Hepatic stellate cell (primary cell): ENCODE data around the gene NCR3LG1.

ENCODE experiments used
- DNase-seq: peaks from one replicate; pipeline ENCODE4 v3.0.0; 2011; ENCODE audit warnings: low spot score

NCR3LG1 gene

DNA sequence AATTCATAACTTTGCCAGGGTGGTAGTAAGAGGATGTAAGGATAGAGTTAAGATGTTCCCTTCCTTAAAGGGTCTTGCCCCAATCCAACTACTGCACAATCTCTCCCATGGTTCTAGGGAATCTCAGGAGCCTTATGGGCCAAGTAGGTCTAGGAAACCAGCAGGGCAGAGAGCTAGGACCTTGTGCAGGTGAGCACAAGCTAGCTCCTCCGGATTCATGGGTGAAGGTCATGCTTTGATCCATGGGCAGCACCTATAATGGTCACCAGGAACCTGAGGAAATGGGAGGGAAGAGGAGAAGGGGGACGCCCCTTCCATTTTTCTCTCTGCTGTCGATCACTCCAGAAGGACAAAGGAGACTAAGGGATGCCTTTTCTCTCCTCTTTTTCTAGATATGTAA lies 20.0 kb downstream of the NCR3LG1 start:
- no peak for DNase-seq

DNA sequence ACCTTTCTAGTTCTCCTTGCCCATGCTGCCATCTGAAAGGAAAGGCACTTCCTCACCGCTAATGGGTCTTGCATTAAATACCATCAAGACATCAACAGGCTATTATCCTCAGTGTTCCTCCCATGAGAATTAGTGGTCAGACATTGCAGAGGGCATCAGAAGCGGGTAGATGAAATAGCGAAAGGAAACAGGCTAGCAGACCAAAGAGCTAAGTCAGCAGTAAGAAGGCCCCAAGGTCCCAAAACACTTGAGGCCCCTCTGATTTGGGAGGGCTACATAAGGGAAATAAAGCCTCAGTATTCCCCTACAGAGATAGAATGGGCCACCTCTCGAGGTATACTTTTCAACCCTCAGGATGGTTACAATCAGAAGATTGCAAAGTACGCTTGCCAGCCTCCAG lies 23.9 kb downstream of the NCR3LG1 start:
- DNase-seq: no peak

DNA sequence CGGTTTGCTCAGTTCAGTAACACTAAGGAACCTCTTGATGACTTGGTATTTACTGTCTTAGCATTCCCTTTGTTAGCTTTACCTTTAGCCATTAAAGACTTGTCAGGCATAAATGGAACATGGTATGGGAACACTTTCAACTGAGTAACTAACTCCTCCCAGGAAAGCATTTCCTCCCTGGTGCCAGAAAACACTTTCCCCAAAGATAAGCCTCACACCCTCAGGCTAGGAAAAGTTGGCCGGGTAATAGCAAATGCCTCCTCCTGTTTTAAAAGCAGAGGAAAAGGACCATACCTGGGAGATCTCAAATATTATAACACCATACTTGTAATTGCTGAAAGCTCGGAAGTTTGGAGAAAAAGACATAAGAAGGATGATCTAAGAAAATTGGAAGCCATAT lies 24.9 kb downstream of the NCR3LG1 start:
- no peak for DNase-seq

DNA sequence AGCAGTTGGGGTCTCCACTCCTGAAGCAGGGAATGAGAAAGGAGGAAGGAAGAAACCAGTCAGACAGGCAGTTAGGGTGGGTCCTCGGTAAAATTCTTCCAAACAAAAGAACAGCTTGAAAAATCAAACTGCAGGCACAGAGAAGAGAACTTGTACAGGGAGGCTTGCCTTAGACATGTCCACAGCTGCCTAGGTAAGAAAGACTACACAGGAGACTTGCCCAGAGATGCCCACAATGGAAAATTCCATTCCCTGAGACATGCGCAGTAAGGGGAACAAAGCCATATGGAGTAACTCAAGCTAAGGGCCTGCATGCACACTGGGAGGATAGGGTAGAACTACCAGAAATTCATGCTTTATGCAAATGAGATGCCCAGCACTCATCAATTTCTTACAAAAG lies 27.1 kb downstream of the NCR3LG1 start:
- DNase-seq: no peak

DNA sequence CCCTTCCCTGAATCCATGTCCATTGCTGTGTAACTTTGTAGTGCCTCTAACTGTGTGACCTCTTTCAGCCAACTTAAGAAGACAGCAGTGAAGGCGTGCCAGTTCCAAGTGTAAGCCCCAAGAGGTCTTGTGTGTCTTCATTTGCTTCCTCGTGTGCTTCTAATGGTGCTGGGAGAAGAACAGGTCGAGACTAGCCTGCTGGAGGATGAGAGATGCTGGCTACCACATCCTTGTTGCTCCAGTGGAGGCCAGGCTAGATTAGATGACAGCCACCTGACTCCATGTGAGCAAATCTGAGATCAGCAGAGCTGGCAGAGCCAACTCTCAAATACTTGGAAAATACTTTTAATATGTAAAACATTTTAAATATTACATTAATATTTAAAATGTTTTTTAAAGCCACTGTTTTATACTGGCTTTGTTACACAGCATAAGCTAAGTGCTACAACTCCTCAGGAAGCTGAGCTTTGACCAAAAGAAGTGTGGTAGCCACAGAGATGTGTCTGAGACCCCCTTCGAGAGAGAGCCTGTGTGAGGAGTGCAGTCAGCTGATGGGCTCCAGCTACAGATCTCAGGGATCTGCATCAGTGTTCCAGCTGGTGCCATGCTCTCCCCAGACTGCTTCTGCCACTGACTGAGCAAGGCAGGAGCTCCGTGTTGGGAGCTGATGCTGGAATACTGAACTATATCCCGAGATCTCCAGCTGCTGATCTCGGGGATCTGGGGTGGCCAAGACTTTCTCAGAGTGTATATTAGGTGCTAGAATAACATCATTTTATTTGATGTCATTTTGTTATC lies 28.0 kb downstream of the NCR3LG1 start:
- DNase-seq: no peak

DNA sequence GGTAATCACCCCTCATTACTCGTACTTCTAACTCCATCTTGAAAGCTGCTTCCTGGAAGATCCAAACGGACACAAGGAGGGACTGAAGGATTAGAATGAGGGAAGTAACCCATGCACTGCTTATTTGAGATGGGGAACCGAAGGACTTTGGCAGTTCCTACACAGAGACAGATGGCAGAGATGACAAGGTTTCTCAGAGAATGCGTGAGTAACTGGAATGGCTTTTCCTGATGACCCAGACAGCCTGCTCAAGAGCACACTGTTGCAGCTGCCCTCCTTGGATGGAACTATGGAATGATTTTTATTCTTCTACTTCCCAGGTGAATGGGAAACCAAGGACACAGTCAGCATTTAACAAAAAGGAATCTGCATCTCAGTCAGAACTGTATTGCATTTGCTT lies 29.6 kb downstream of the NCR3LG1 start:
- no peak for DNase-seq

DNA sequence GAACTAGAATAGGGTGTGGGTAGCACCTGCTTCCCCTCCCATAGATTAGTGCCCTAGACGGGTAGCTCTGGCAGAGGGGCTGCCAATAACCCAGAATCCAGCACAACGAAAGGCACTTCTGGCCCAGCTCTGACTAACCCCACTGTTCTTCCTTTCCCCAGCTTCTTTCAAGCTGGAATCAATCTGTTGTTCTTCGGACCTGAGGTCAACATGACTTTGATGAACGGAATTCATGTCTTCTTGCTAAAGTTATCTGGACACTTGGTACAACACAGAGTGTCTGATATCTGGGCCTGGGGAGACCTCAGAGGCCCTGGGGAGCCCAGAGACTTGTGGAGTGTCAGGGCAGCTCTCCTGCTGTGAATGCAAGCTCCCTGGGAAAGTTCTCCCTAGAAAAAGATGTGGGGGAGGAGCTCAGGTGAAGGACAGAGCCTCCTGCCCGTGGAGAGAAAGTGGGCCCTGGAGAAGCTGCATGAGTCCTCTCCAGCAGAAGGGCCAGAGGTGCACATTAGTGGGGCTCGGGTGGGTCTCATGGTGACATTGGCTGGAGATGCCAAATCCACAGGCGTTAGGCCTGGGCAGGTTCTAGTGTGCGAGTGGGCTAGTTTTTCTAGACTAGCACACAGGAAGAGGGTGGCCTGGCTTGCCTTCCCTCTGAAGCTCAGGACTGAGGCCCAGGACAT lies 30.6 kb downstream of the NCR3LG1 start:
- DNase-seq: no peak

DNA sequence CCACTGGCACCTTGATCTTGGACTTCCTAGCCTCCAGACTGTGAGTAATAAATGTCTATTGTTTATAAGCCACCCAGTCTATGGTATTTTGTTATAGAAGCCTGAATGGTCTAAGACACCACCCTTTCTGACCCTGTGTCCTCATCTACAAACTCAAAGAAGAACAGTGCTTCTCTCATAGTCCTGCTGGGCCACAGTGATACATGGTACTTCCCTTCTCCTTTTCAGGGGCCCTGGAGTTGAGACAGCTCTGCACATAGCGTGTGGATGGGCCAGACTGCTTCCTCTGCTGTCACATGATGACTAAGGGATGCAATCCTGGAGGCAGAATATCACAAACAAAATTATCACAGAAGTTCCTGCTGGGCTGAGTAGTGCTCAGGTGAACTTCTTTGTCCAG lies 31.9 kb downstream of the NCR3LG1 start:
- DNase-seq: no peak

DNA sequence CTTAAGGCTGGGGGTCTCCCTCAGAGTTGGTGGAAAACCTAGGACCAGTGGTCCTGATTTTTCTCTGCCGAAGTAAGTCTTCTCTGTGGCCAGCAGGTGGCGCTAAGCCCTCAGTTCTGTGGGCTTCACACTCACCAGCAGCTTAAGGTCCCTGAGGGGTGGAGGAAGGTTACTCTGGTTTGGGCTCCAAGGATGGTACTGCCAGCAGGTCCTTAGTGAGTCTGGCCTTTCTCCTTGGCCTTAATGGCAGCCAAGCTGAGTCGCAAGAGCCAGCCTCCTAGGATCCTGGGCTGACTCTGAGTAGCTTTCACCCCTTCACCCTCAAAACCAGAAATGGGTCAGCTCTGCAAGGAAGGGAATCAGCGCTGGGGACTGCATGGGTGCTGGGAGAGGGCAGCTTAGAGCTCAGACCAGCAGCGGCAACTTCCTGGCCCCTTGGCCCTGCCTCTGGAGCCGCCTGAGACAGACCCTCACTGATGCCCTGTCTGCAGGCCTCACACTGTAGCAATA lies 32.5 kb downstream of the NCR3LG1 start:
- DNase-seq: peak; percentile 64

DNA sequence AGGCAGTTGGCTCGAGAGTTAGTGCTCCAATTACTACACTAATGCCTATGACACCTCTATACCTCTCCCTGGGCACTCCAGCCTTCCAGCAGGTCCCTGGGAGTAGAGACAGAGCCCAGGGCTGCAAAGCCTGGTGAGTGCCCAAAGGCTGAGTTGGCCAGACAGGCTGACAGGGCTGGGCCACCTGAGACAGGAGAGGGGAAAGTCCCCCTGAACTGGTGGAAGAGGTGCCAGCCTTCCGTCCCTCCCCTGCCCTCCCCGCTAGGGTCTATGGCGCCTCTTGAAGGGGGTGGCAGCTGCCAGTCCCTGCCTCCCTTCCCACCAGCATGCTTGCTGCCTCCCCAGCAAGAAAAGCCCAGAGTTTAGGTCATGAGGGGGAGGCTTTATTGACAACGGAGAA lies 33.9 kb downstream of the NCR3LG1 start:
- no peak for DNase-seq

DNA sequence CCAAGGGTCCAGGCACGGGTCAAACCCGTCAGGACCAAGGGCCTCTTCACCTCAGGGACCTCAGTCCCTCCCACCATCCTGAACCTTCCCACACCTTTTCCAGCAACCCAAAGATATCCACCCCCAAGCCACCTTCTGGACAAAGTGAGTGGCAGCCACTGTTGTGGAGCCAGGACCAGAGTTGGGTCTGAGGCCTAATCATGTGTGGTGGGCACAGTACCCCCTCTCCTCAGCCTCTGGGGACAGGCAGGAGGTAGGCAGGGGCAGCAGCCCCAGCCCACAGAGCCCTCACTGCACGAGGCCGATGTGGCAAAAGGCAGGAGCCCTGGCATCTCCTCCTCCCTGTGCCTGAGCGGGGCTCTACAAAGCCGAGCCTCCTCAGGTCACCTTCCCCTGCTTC lies 34.3 kb downstream of the NCR3LG1 start:
- DNase-seq: no peak

DNA sequence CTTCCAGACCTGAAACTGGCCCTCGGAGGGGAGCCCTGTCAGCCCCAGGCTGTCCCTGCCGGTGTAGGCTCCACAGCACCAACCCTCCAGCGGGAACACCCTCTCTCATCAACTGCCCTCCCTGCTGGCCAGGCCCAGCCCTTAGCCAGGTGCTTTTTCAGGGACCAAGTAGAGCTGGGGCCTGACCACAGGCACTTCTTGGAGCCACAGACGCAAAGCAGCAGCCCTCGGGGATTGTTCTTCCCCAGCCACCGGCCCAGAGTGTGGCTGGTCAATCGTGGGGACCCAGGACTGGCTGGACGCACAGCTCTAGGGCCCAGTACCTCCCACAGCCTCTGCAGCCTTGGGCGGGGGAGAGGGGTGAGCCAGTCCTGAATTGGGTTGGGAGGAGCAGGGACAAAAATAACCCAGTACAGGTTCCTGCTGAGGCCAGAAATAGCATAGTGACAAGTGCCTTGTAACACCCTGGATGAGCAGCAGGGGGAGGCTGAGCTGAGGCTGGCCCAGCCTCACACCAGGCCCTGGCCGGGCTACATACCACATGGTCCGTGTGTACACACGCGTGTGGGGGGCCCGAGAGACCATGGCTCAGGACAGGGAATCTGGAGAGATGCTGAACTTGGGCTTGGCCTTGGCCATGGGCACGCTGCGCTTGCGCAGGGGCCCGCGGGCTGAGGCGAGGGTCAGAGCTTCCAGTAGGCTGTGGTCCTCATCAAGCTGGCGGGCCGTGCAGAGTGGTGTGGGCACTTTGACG lies 34.9 kb downstream of the NCR3LG1 start:
- DNase-seq: peak; percentile 75

DNA sequence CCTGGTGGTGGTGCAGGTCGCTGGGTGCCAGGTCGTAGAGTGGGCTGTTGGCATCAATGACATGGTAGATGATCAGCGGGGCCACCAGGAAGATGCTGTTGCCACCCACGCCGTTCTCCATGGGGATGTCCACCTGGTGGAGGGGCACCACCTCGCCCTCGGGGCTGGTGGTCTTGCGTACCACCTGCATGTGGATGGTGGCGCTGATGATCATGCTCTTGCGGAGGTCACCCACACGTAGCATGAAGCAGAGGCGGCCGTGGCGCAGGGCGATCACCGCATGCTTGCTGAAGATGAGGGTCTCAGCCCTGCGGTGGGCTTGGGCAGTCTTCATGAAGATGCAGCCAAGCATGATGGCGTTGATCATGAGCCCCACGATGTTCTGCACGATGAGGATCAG lies 35.7 kb downstream of the NCR3LG1 start:
- DNase-seq: no peak

DNA sequence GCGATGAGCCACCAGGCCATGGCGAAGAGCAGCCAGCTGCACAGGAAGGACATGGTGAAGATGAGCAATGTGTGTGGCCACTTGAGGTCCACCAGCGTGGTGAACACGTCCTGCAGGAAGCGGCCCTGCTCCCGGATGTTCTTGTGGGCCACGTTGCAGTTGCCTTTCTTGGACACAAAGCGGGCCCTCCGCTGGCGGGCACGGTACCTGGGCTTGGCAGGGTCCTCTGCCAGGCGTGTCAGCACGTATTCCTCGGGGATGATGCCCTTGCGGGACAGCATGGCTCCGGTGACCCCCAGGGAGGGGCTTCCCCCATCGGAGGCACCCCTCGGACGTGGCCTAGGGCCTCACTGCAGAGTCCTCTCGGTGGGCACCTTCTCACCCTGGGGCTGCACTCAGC lies 36.2 kb downstream of the NCR3LG1 start:
- no peak for DNase-seq

DNA sequence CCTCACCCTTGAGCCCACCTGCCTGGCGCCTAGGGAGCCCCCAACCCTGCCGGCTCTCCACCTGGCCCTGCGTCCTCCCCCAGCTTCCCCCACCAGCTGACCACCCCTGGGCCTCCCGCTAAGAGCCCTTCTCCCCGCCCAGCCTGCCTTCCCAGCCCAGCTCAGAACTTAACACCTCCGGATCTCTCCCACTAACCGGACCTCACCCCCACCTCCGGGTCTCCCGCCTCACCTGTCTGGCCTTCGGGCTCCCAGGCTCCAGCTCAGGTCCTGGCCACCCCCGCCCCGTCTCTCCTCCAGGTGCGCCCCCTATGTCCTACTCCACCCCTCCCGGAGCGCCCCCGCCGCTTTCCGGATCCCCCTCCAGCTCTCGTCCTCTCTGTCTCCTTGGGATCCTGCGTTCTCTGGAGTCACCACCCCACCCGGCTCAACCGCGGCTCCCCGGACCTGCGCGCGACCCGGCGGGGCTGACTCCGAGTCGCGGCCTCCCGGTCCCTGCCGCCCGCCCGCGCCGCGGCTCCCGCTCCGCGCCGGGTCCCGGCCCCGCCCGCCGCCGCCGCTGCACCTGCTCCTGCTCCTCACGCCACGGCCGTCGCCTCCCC lies 37.1 kb downstream of the NCR3LG1 start, which contains the start of gene KCNJ11:
KCNJ11 (minus strand) TSS at position 51 of the 602 bp plus-strand sequence. CDS start 568 bp downstream, outside the sequence.
- DNase-seq: no peak

DNA sequence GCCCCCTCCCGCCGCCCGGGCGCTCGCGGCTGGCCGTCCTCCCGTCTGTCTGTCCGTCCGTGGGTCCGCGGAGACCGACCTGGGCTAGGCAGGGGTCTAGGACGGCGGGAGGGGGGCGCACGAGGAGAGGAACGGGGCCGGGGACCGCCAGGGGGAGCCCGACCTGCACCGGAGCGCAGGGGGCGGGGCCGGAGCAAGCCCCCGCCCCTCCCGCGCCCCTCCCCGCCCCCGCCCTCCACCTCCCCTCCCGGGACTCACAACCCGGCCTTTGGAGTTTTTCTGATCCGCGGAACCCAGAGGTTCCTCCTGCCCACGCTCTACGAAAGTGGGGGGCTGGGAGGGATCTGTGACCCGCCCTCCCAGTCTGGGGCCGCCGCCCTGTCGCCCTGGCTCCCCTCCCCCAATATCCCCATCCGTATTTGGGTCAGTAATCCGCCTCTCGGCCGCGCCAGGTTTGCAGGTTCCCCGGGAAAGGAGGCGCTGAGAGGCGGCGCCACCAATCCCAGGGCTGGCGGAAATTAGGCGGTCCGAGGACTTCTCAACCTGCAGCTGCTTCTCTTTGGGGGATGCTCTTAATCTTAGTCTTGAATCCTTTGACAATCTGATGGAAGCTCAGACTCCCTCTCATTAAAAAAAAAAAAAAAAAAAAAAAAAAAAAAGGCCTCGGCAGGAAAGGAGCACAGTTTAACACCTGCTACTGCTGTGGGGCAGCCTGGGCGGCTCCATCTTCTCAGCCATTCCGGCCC lies 37.8 kb downstream of the NCR3LG1 start:
- peak; percentile 71 for DNase-seq

DNA sequence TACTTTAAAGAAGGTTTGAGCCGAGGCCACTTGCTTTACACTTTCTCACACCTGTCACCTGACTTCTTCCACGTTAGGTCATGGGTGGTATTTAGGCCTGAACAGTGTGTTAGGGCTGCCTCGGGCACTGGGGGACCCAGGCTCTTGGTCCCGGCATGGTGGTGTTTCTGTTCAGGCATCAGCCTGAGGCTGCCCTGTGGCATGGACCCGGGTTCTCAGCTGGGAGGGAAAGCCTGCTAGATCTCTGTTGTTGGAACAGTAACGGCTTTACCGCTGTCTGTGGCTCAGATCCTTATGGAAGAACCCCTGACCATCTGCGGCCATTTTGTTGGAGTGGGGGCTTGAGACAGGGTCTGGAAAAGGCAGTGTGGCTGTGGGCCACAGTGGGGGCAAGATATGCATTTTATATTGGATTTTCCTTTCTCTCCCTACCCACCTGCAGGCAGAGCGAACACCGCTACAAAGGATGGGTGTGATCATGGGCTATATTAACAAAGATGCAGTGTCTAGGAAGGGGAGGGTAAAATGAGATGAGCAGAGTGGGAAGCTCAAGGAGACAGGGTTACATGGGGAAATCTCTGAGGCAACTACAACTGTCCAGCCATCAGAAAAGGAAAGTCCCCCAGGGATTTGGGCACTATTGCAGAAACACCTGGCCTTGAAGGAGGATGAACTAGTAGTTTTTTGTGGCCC lies 38.5 kb downstream of the NCR3LG1 start:
- no peak for DNase-seq

DNA sequence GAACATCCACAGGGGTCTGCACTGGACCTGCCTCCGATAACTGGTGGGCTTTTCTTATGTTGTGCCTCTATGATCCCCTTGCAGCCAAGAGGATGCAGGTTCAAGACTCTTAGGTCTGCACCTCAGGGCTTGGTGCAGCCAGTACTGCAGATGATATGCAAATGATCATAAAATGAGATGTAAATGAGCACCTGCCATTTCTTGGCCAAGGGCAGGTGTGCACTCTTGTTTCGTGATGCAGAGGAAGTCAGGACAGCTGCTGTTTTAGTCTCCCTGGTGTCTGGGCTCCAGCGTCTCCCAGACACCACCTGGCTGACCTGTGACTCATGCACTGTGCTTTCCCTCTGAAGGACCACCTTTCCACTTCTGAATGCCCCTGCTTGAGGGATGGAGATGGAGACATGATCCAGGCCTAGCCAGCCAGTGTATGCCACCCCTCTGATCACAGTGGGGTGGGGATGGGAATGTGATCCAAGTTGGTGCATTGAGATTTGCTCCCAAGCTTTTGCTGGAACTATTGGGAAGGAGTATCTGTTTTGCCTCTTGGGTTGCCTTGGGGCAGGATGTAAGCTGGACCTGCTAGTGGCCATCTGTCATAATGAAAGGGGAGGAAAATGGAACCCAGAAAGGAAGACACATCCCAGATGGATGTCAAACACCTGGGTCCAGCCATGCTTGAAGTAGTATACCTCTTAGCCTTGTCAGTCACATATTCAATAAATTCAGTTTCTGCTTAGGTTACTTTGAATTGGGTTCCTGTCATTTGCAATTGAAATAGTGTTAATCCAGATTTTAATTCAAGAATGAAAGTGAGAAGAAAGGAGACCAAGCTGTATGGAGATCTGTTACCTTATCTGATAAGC lies 40.1 kb downstream of the NCR3LG1 start:
- no peak for DNase-seq

DNA sequence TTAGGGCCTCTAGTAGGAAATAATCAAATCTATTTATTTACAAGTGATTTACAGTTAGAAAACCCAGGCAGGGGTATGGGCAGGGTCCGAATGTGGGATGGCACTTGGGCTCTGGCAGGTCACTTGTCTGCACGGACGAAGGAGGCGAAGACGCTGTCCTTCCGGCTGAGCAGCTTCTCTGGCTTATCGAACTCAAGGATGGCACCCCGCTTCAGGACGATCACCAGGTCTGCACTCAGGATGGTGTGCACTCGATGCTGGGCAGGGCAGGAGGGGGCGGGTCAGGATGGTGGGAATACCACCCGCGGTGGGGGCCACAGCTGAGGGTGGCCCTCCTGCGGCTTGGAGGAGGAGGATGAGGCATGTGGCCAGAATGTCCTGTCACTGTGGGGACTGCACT lies 41.3 kb downstream of the NCR3LG1 start:
- DNase-seq: no peak

DNA sequence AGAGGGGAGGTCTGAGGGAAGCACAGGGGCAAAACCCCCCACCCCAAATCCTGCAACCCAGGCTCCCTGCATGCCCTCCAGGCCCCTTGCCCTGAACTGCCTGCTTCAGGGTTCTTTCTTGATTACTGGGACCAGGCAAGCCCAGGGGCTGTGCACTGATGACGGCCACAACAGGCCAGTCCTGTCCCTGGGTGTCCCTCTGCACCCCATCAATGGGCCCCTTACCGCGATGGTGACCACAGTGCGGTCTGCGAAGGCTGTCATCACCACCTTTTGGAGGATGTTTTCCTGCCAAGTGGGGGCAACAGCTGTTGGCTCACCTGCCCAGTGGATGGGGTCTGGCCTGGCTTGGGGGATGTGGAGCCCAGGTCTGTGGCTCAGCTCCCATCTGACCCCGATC lies 41.9 kb downstream of the NCR3LG1 start:
- no peak for DNase-seq
